Transverse colon (tissue), 3 donors: ENCODE measurements around the gene PAGE5.

Experiments used
- POLR2A ChIP-seq: fragments of 450-650 bp; IDR thresholded peaks from one replicate; pipeline ENCODE4 v1.6.1; 2016; ENCODE audit warnings: antibody characterized with exemption, mild to moderate bottlenecking, moderate library complexity
- TF ChIP-seq, protein P1 (sequence below), 5 experiments: fragments of 200-600 bp in 3 of 5; fragments of 450-650 bp in 2 of 5; sonication (generic) in 3 of 5; IDR thresholded peaks; 1 replicate in 2 of 5; 2 replicates in 3 of 5; pipeline ENCODE4 v1.5.1; 2016 to 2017; ENCODE audit warnings: antibody characterized with exemption in 5 of 5, inconsistent platforms in 3 of 5, mild to moderate bottlenecking in 2 of 5, moderate library complexity in 1 of 5

DNA sequence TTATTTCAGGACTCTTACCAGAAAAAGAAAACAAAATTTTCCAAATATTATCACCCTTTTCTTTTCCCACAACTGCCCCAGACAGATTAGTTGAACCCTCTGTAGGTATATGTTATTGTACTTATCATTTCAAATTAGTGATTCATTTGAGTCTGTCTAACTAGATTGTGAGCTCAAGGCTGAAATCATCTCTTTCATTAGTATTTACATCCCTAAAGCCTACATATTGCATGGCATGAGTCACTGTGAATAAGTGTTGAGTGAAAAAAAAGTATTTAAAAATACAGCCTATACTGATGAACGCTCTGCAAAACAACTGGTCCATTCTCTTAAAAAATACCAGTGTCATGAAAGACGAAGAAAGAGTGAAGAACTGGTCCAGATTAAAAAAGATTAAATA, 40.7 kb downstream of the PAGE5 start:
- TF ChIP-seq, protein P1, sequence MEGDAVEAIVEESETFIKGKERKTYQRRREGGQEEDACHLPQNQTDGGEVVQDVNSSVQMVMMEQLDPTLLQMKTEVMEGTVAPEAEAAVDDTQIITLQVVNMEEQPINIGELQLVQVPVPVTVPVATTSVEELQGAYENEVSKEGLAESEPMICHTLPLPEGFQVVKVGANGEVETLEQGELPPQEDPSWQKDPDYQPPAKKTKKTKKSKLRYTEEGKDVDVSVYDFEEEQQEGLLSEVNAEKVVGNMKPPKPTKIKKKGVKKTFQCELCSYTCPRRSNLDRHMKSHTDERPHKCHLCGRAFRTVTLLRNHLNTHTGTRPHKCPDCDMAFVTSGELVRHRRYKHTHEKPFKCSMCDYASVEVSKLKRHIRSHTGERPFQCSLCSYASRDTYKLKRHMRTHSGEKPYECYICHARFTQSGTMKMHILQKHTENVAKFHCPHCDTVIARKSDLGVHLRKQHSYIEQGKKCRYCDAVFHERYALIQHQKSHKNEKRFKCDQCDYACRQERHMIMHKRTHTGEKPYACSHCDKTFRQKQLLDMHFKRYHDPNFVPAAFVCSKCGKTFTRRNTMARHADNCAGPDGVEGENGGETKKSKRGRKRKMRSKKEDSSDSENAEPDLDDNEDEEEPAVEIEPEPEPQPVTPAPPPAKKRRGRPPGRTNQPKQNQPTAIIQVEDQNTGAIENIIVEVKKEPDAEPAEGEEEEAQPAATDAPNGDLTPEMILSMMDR (IDR thresholded peaks at IDR 0.05) = no peak
- TF ChIP-seq POLR2A = no peak
